ENCODE data around the gene ADAMTS2. TPM values are rescaled to one million over a fixed set of nuclear protein-coding genes. Genes with fewer than 3 reads are reported as not detected.

ADAMTS2 gene
- total RNA-seq, 2 experiments from 2014 or later: not detected

DNA sequence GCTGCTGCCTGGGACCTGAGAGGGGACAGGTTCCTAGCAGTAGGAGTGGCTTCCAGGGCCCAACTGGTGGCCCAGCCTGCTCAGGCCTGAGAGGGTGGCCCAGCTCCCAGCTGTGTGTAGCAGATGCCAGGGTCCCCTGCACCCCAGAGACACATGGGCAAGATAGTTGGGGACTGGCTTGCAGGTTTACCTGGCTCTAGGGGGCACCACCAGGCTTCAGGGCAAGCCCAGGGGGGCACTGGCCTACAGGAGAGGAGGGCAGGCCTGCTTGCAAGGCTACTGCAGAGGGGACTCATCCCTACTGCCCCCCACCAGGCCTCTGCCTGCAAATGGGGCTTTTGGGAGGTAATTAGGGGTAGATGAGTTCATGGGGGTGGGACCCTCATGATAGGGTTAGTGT, 161.8 kb downstream of the ADAMTS2 start:
- Histone ChIP-seq H3K4me1 (ENCODE audit: insufficient read depth, low read length) (no peaks in the 10 kb centered on the region), H3K27me3 (ENCODE audit: control insufficient read depth in 1 of 2, insufficient read depth in 2 of 2, low read length in 2 of 2) (peaks cover 14 to 25% of the 10 kb centered on the region in 2 experiments), H3K36me3 (ENCODE audit: insufficient read depth, low read length) (no peaks in the 10 kb centered on the region), H3K9me3 (ENCODE audit: control insufficient read depth in 1 of 2, insufficient read depth in 1 of 2, low read length in 2 of 2) (peaks cover 0 to 31% of the 10 kb centered on the region in 2 experiments), H3K4me3 (ENCODE audit: low read length) (no peak overlapping the region), H3K27ac (ENCODE audit: low read depth in 1 of 2, low read length in 2 of 2) (no peak overlapping the region)
- no peak for DNase-seq
- ChIA-PET CTCF (no interaction called here), POLR2A (no interaction called here)
- TF ChIP-seq, protein P1, sequence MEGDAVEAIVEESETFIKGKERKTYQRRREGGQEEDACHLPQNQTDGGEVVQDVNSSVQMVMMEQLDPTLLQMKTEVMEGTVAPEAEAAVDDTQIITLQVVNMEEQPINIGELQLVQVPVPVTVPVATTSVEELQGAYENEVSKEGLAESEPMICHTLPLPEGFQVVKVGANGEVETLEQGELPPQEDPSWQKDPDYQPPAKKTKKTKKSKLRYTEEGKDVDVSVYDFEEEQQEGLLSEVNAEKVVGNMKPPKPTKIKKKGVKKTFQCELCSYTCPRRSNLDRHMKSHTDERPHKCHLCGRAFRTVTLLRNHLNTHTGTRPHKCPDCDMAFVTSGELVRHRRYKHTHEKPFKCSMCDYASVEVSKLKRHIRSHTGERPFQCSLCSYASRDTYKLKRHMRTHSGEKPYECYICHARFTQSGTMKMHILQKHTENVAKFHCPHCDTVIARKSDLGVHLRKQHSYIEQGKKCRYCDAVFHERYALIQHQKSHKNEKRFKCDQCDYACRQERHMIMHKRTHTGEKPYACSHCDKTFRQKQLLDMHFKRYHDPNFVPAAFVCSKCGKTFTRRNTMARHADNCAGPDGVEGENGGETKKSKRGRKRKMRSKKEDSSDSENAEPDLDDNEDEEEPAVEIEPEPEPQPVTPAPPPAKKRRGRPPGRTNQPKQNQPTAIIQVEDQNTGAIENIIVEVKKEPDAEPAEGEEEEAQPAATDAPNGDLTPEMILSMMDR (IDR thresholded peaks at IDR 0.05): no peak
- H3K27me3 Mint-ChIP-seq: peaks cover 39% of the 10 kb centered on the region
- no peaks in the 10 kb centered on the region for H3K36me3 Mint-ChIP-seq (ENCODE audit: low read depth)
- intact Hi-C loops (cut with DNase I, micrococcal nuclease): no loop called here
- no peaks in the 10 kb centered on the region for H3K4me1 Mint-ChIP-seq (ENCODE audit: low read depth)
- H3K27ac Mint-ChIP-seq: no peak overlapping the region
- peaks cover 1% of the 10 kb centered on the region for H3K9me3 Mint-ChIP-seq
- no peak for ATAC-seq (ENCODE audit: poor library complexity)
- H3K4me3 Mint-ChIP-seq: no peak overlapping the region

GRCh38 chr5:179182601-179183000, 162.7 kb downstream of the ADAMTS2 start:
- ATAC-seq (ENCODE audit: poor library complexity): no peak
- intact Hi-C loops (cut with DNase I, micrococcal nuclease): no loop called here
- ChIA-PET POLR2A (no interaction called here), CTCF (no interaction called here)
- H3K36me3 Mint-ChIP-seq (ENCODE audit: low read depth): no peaks in the 10 kb centered on the region
- H3K4me1 ChIP-seq (ENCODE audit: insufficient read depth, low read length): no peaks in the 10 kb centered on the region
- no peak overlapping the region for H3K27ac ChIP-seq (ENCODE audit: low read depth in 1 of 2, low read length in 2 of 2)
- DNase-seq: no peak
- TF ChIP-seq, protein P1 (IDR thresholded peaks at IDR 0.05): no peak
- H3K4me3 Mint-ChIP-seq: no peak overlapping the region
- H3K27ac Mint-ChIP-seq: no peak overlapping the region
- H3K27me3 Mint-ChIP-seq: peaks cover 42% of the 10 kb centered on the region
- peaks cover 14 to 25% of the 10 kb centered on the region in 2 experiments for H3K27me3 ChIP-seq (ENCODE audit: control insufficient read depth in 1 of 2, insufficient read depth in 2 of 2, low read length in 2 of 2)
- peaks cover 2% of the 10 kb centered on the region for H3K9me3 Mint-ChIP-seq
- H3K4me3 ChIP-seq (ENCODE audit: low read length): no peak overlapping the region
- H3K36me3 ChIP-seq (ENCODE audit: insufficient read depth, low read length): no peaks in the 10 kb centered on the region
- H3K4me1 Mint-ChIP-seq (ENCODE audit: low read depth): no peaks in the 10 kb centered on the region
- peaks cover 0 to 37% of the 10 kb centered on the region in 2 experiments for H3K9me3 ChIP-seq (ENCODE audit: control insufficient read depth in 1 of 2, insufficient read depth in 1 of 2, low read length in 2 of 2)

GRCh38 chr5:179181988-179182387, 163.3 kb downstream of the ADAMTS2 start:
- H3K27ac ChIP-seq (ENCODE audit: low read depth in 1 of 2, low read length in 2 of 2): no peak overlapping the region
- no peak overlapping the region for H3K4me3 ChIP-seq (ENCODE audit: low read length)
- TF ChIP-seq, protein P1 (IDR thresholded peaks at IDR 0.05): no peak
- CTCF ChIA-PET: no interaction called here
- H3K36me3 ChIP-seq (ENCODE audit: insufficient read depth, low read length): no peaks in the 10 kb centered on the region
- H3K9me3 ChIP-seq (ENCODE audit: control insufficient read depth in 1 of 2, insufficient read depth in 1 of 2, low read length in 2 of 2): peaks cover 0 to 37% of the 10 kb centered on the region in 2 experiments
- H3K4me3 Mint-ChIP-seq: no peak overlapping the region
- DNase-seq (no peak), ATAC-seq (ENCODE audit: poor library complexity) (no peak)
- H3K36me3 Mint-ChIP-seq (ENCODE audit: low read depth): no peaks in the 10 kb centered on the region
- intact Hi-C loops (cut with DNase I, micrococcal nuclease): no loop called here
- H3K27ac Mint-ChIP-seq: no peak overlapping the region
- H3K27me3 Mint-ChIP-seq: peaks cover 43% of the 10 kb centered on the region
- no peaks in the 10 kb centered on the region for H3K4me1 ChIP-seq (ENCODE audit: insufficient read depth, low read length)
- H3K9me3 Mint-ChIP-seq: peaks cover 2% of the 10 kb centered on the region
- H3K27me3 ChIP-seq (ENCODE audit: control insufficient read depth in 1 of 2, insufficient read depth in 2 of 2, low read length in 2 of 2): peaks cover 14 to 25% of the 10 kb centered on the region in 2 experiments
- no peaks in the 10 kb centered on the region for H3K4me1 Mint-ChIP-seq (ENCODE audit: low read depth)
- POLR2A ChIA-PET: no interaction called here
